PC-9 (cell line): ENCODE results near the gene ORAI2. TPM values are rescaled to one million over a fixed set of nuclear protein-coding genes. Genes with fewer than 3 reads are reported as not detected.

Experiments
- BruUV-seq: library from RNA; stranded (reverse); fragments of 400-500 nt; replicated peaks from 2 replicates; lab custom pipeline; 2021; lab: Mats Ljungman, UMichigan
- CTCF ChIA-PET: fragments of 300-600 bp; sonication (Branson Sonifier 250); formaldehyde crosslinking; loops from one replicate; lab custom pipeline; 2022; ENCODE audit warnings: antibody characterized with exemption; lab: Charles Lee
- POLR2A ChIA-PET: fragments of 300-600 bp; sonication (Branson Sonifier 250); formaldehyde crosslinking; loops from one replicate; lab custom pipeline; 2022; ENCODE audit warnings: antibody characterized with exemption; ENCODE audit not compliant: unreplicated experiment; lab: Charles Lee
- DNase-seq, 2 experiments: peaks; one replicate each; pipeline versions ENCODE4 v3.0.0 to v3.0.0-alpha.2; 2015 to 2022; ENCODE audit warnings: mixed read lengths in 1 of 2
- H2AFZ ChIP-seq: fragments of 200-600 bp; sonication (generic); 2 replicates; pipeline ENCODE4 v1.8.1; 2017; ENCODE audit warnings: antibody characterized with exemption
- H3F3A ChIP-seq: fragments of 200-600 bp; sonication (generic); 2 replicates; pipeline ENCODE4 v1.8.1; 2017; ENCODE audit warnings: antibody characterized with exemption, mild to moderate bottlenecking, low read depth; ENCODE audit not compliant: insufficient read depth
- H3K27ac ChIP-seq: fragments of 200-600 bp; sonication (generic); 2 replicates; pipeline ENCODE4 v1.6.1; 2016; ENCODE audit warnings: mixed run types
- H3K27me3 ChIP-seq: fragments of 200-600 bp; sonication (generic); 2 replicates; pipeline ENCODE4 v1.6.1; 2016; ENCODE audit warnings: low read depth, mixed run types; ENCODE audit not compliant: insufficient read depth
- H3K36me3 ChIP-seq: fragments of 200-600 bp; sonication (generic); 2 replicates; pipeline ENCODE4 v1.6.1; 2016; ENCODE audit warnings: low read depth, mixed run types
- H3K4me1 ChIP-seq: fragments of 200-600 bp; sonication (generic); replicated peaks from 2 replicates; pipeline ENCODE4 v1.6.1; 2016; ENCODE audit warnings: mixed run types; ENCODE audit not compliant: insufficient read depth
- H3K4me2 ChIP-seq: fragments of 200-600 bp; sonication (generic); 2 replicates; pipeline ENCODE4 v1.6.1; 2017; ENCODE audit warnings: mixed run types
- H3K4me3 ChIP-seq: fragments of 200-600 bp; sonication (generic); 2 replicates; pipeline ENCODE4 v1.6.1; 2016; ENCODE audit warnings: mixed run types
- H3K79me2 ChIP-seq: fragments of 200-600 bp; sonication (generic); 2 replicates; pipeline ENCODE4 v1.6.1; 2017; ENCODE audit warnings: low read depth, mixed run types
- H3K9me2 ChIP-seq: fragments of 200-600 bp; sonication (generic); 2 replicates; pipeline ENCODE4 v1.8.1; 2017; ENCODE audit warnings: mild to moderate bottlenecking; ENCODE audit not compliant: insufficient read depth
- H3K9me3 ChIP-seq: fragments of 200-600 bp; sonication (generic); 2 replicates; pipeline ENCODE4 v1.8.1; 2016; ENCODE audit warnings: low read depth; ENCODE audit not compliant: insufficient read depth
- H4K20me1 ChIP-seq: fragments of 200-600 bp; sonication (generic); 2 replicates; pipeline ENCODE4 v1.8.1; 2017; ENCODE audit not compliant: insufficient read depth
- CTCF ChIP-seq: fragments of 200-600 bp; sonication (generic); conservative IDR thresholded peaks from 2 replicates; pipeline ENCODE4 v1.6.1; 2017; ENCODE audit warnings: mixed run types, antibody characterized with exemption, mild to moderate bottlenecking, moderate library complexity
- EZH2 ChIP-seq: fragments of 200-600 bp; sonication (generic); IDR thresholded peaks from 2 replicates; pipeline ENCODE4 v1.8.0; 2017; ENCODE audit warnings: antibody characterized with exemption, low read depth
- intact Hi-C: fragments of 100-400 bp; cut with micrococcal nuclease; formaldehyde crosslinking; loops from one replicate; pipeline ENCODE4 v1.10.0; 2022; ENCODE audit not compliant: unreplicated experiment
- total RNA-seq: library from RNA; stranded (reverse); gene quantifications from 2 replicates; pipeline ENCODE4 v1.2.3, GENCODE V29; 2021

ORAI2 gene
- total RNA-seq, 1 experiment from 2014 or later: 53.3 TPM

DNA sequence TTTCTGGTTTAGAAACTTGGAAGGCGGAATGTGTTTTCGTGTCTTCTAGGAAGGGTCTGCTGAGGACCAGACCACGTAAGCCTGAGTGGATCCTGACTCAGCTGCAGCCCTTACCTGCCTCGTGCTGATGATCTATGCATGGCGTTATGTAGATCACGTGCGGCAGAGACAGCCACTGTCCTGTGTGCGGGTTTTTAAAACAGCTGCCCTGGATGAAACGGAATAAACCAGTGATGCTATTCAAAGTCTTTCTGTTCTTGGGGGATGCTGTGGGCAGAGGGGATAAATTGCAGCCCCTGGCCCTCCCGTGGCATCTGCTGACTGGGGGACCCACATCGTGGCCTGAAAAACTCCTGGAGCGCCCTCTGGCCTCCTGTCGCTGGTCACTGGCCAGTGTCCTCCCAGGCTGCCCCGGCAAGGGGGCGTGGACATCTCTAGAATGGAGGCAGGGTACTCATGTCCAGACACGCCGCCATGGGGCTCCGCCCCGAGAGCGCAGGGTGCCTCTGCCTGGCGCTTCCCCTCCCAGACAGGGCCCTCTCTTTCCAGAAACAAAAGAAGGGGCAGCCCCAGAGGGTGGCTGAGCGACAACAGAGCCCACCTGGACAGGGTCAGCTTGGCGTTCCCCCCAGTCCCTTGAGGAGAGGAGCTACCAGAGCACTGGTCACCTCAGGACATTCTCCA is 18.1 kb downstream of the ORAI2 start:
- H3K9me2 ChIP-seq: no peaks in the 10 kb centered on the region
- intact Hi-C loops: no loop called here
- ChIA-PET POLR2A (interaction anchor here (0.6 kb wide), 1 partner anchor 264 kb away, joined by 4 read pairs; no protein-coding TSS in a partner anchor), CTCF (no interaction called here)
- no peak overlapping the region for H3K4me3 ChIP-seq
- DNase-seq: no peak
- BruUV-seq: no TSS peak
- H3K79me2 ChIP-seq: no peaks in the 10 kb centered on the region
- no peak overlapping the region for H3K4me2 ChIP-seq
- no peaks in the 10 kb centered on the region for H4K20me1 ChIP-seq
- 0 out of 2 replicates have a peak, but pooled peaks cover 4% of the 10 kb centered on the region for H3F3A ChIP-seq
- H3K4me1 ChIP-seq: no peaks in the 10 kb centered on the region
- no peaks in the 10 kb centered on the region for H3K9me3 ChIP-seq
- TF ChIP-seq EZH2 (no peak), CTCF (no peak)
- no peak overlapping the region for H2AFZ ChIP-seq
- no peak overlapping the region for H3K27ac ChIP-seq
- H3K36me3 ChIP-seq: no peaks in the 10 kb centered on the region
- H3K27me3 ChIP-seq: no peaks in the 10 kb centered on the region

DNA sequence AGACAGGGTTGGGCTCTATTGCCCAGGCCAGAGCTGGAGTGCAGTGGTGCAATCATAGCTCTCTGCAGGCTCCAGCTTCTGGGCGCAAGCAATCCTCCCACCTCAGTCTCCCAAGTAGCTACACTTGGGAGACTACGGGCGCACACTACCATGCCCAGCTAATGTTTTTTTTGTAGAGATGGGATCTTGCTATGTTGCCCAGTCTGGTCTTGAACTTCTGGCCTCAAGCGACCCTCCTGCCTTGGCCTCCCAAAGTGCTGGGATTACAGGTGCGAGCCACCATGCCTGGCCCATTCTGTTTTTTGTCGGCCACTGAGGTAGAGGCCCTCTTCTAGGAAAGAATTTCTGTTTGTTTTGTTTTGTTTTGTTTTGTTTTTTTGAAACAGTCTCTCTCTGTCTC is 19.1 kb downstream of the ORAI2 start:
- ChIA-PET POLR2A (no interaction called here), CTCF (no interaction called here)
- Histone ChIP-seq H3F3A (0 out of 2 replicates have a peak, but pooled peaks cover 6% of the 10 kb centered on the region), H3K36me3 (no peaks in the 10 kb centered on the region), H3K27ac (no peak overlapping the region), H3K9me2 (no peaks in the 10 kb centered on the region), H3K9me3 (no peaks in the 10 kb centered on the region), H3K27me3 (no peaks in the 10 kb centered on the region), H3K4me2 (no peak overlapping the region), H3K79me2 (no peaks in the 10 kb centered on the region), H4K20me1 (no peaks in the 10 kb centered on the region), H2AFZ (no peak overlapping the region), H3K4me1 (no peaks in the 10 kb centered on the region), H3K4me3 (no peak overlapping the region)
- DNase-seq: no peak
- TF ChIP-seq CTCF (no peak), EZH2 (no peak)
- intact Hi-C loops: no loop called here
- BruUV-seq: no TSS peak

GRCh38 chr7:102453319-102453718 is 19.9 kb downstream of the ORAI2 start:
- ChIA-PET POLR2A (no interaction called here), CTCF (no interaction called here)
- BruUV-seq: no TSS peak
- Histone ChIP-seq H3K36me3 (no peaks in the 10 kb centered on the region), H3K4me3 (no peak overlapping the region), H3K9me2 (no peaks in the 10 kb centered on the region), H3K27me3 (no peaks in the 10 kb centered on the region), H3K4me2 (no peak overlapping the region), H3K79me2 (no peaks in the 10 kb centered on the region), H4K20me1 (no peaks in the 10 kb centered on the region), H3K9me3 (no peaks in the 10 kb centered on the region), H2AFZ (no peak overlapping the region), H3F3A (0 out of 2 replicates have a peak, but pooled peaks cover 6% of the 10 kb centered on the region), H3K27ac (no peak overlapping the region), H3K4me1 (no peaks in the 10 kb centered on the region)
- TF ChIP-seq EZH2 (no peak), CTCF (no peak)
- DNase-seq: no peak
- intact Hi-C loops: no loop called here
